ENCODE data around the gene SLC7A4. TPM values are rescaled to one million over a fixed set of nuclear protein-coding genes. Genes with fewer than 3 reads are reported as not detected.

The SLC7A4 gene
- total RNA-seq, 1 donor from 2014 or later: 0.25 TPM

GRCh38 chr22:21026783-21027692 is 5.3 kb downstream of the SLC7A4 start:
- Histone ChIP-seq H3K4me1 (peaks cover 12% of the 10 kb centered on the region), H3K4me3 (no peak overlapping the region), H3K27ac (replicated peaks) (no peak overlapping the region), H3K27me3 (ENCODE audit: low read depth) (peaks cover 37% of the 10 kb centered on the region), H3K36me3 (no peaks in the 10 kb centered on the region), H3K9me3 (replicated peaks) (no peaks in the 10 kb centered on the region)
- intact Hi-C loops (cut with micrococcal nuclease): no loop called here
- TF ChIP-seq CTCF (IDR thresholded peaks at IDR 0.05; ENCODE audit: borderline replicate concordance): no peak
- peak; percentile 49 for DNase-seq

GRCh38 chr22:21025763-21026755 is 6.3 kb downstream of the SLC7A4 start:
- no peak for DNase-seq
- H3K27me3 ChIP-seq (ENCODE audit: low read depth): peaks cover 27% of the 10 kb centered on the region
- H3K9me3 ChIP-seq (replicated peaks): no peaks in the 10 kb centered on the region
- intact Hi-C loops (cut with micrococcal nuclease): no loop called here
- TF ChIP-seq CTCF (IDR thresholded peaks at IDR 0.05; ENCODE audit: borderline replicate concordance): no peak
- no peak overlapping the region for H3K27ac ChIP-seq (replicated peaks)
- no peak overlapping the region for H3K4me3 ChIP-seq
- no peaks in the 10 kb centered on the region for H3K36me3 ChIP-seq
- peaks cover 8% of the 10 kb centered on the region for H3K4me1 ChIP-seq

GRCh38 chr22:21025266-21025665 is 7.1 kb downstream of the SLC7A4 start:
- Histone ChIP-seq H3K27ac (replicated peaks) (no peak overlapping the region), H3K4me1 (peaks cover 8% of the 10 kb centered on the region), H3K36me3 (no peaks in the 10 kb centered on the region), H3K9me3 (replicated peaks) (no peaks in the 10 kb centered on the region), H3K4me3 (no peak overlapping the region), H3K27me3 (ENCODE audit: low read depth) (peaks cover 19% of the 10 kb centered on the region)
- intact Hi-C loops (cut with micrococcal nuclease): no loop called here
- no peak for DNase-seq
- TF ChIP-seq CTCF (IDR thresholded peaks at IDR 0.05; ENCODE audit: borderline replicate concordance): no peak

- Histone ChIP-seq H3K9me3 (replicated peaks) (no peaks in the 10 kb centered on the region), H3K4me1 (peaks cover 8% of the 10 kb centered on the region), H3K36me3 (no peaks in the 10 kb centered on the region), H3K27me3 (ENCODE audit: low read depth) (no peaks in the 10 kb centered on the region), H3K27ac (replicated peaks) (no peak overlapping the region), H3K4me3 (no peak overlapping the region)
- intact Hi-C loops (cut with micrococcal nuclease): no loop called here
- no peak for TF ChIP-seq CTCF (IDR thresholded peaks at IDR 0.05; ENCODE audit: borderline replicate concordance)
- no peak for DNase-seq
Measured at GRCh38 chr22:21022955-21023614, 9.3 kb downstream of the SLC7A4 start.

- H3K4me1 ChIP-seq: peaks cover 6% of the 10 kb centered on the region
- intact Hi-C loops (cut with micrococcal nuclease): no loop called here
- TF ChIP-seq CTCF (IDR thresholded peaks at IDR 0.05; ENCODE audit: borderline replicate concordance): no peak
- no peaks in the 10 kb centered on the region for H3K9me3 ChIP-seq (replicated peaks)
- no peaks in the 10 kb centered on the region for H3K27me3 ChIP-seq (ENCODE audit: low read depth)
- no peak for DNase-seq
- H3K4me3 ChIP-seq: no peak overlapping the region
- H3K36me3 ChIP-seq: no peaks in the 10 kb centered on the region
- no peak overlapping the region for H3K27ac ChIP-seq (replicated peaks)
Measured at GRCh38 chr22:21022507-21022906, 9.9 kb downstream of the SLC7A4 start.
